ENCODE measurements around the gene WDR86. TPM values are rescaled to one million over a fixed set of nuclear protein-coding genes. Genes with fewer than 3 reads are reported as not detected.

The WDR86 gene
- total and polyA plus RNA-seq, 2 experiments from 2014 or later, result 9.1 to 59.1 TPM

DNA sequence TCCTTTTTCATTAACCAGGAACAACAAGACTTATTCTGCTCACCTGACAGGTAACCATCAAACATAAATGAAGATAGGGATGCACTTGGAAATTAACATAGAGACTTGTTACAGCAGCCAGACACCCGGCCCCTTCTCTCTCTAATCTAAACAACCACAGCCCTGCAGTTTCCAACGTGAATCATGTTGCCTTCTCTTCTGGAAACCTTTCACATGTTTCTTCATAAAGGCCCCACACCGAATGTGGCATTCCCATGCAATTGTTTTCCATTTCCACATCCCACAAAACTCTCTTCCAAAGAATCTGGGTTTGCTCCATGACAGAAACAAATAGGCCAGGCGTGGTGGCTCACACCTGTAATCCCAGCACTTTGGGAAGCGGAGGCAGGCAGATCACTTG is 15.0 kb upstream of the WDR86 start:
- Histone ChIP-seq H3K9me2 (ENCODE audit: insufficient read depth) (no peaks in the 10 kb centered on the region), H3K4me3 (no peak overlapping the region), H3F3A (replicated peaks; ENCODE audit: low read depth) (no peaks in the 10 kb centered on the region), H3K79me2 (replicated peaks; ENCODE audit: insufficient read depth) (no peaks in the 10 kb centered on the region), H3K4me1 (ENCODE audit: insufficient read depth) (peaks cover 20% of the 10 kb centered on the region), H3K4me2 (no peak overlapping the region), H4K20me1 (replicated peaks; ENCODE audit: insufficient read depth) (no peaks in the 10 kb centered on the region), H3K27ac (ENCODE audit: low read depth) (no peak overlapping the region), H2AFZ (no peak overlapping the region), H3K27me3 (ENCODE audit: insufficient read depth) (no peaks in the 10 kb centered on the region), H3K36me3 (ENCODE audit: insufficient read depth) (no peaks in the 10 kb centered on the region; the same call in 1 of the 2 replicates)
- Mint-ChIP-seq H3K9me3 (peaks cover 33% of the 10 kb centered on the region), H3K4me1 (peaks cover 21% of the 10 kb centered on the region), H3K27ac (no peak overlapping the region), H3K4me3 (no peak overlapping the region), H3K36me3 (ENCODE audit: low read depth) (peaks cover 13% of the 10 kb centered on the region; the same call in 2 of the 3 replicates), H3K27me3 (ENCODE audit: insufficient read depth, low read depth, poor library complexity) (peaks cover 11% of the 10 kb centered on the region)
- ATAC-seq, result no peak
- no peak for TF ChIP-seq EZH2phosphoT487 (IDR thresholded peaks at IDR 0.05; ENCODE audit: unreplicated experiment)
- TF ChIP-seq, protein P1, sequence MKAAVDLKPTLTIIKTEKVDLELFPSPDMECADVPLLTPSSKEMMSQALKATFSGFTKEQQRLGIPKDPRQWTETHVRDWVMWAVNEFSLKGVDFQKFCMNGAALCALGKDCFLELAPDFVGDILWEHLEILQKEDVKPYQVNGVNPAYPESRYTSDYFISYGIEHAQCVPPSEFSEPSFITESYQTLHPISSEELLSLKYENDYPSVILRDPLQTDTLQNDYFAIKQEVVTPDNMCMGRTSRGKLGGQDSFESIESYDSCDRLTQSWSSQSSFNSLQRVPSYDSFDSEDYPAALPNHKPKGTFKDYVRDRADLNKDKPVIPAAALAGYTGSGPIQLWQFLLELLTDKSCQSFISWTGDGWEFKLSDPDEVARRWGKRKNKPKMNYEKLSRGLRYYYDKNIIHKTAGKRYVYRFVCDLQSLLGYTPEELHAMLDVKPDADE (IDR thresholded peaks at IDR 0.05), result no peak
- no peak for TF ChIP-seq JUNB (IDR thresholded peaks at IDR 0.05; ENCODE audit: unreplicated experiment)
- no peak for TF ChIP-seq ZNF331 (CRISPR knock-in tag; IDR thresholded peaks at IDR 0.05; ENCODE audit: low read depth)
- no peak for TF ChIP-seq STAT1 (IDR thresholded peaks at IDR 0.05; ENCODE audit: unreplicated experiment)
- no peak for TF ChIP-seq ZNF114 (CRISPR knock-in tag; IDR thresholded peaks at IDR 0.05)
- TF ChIP-seq NANOG (IDR thresholded peaks at IDR 0.05; ENCODE audit: borderline replicate concordance), result no peak
- no peak for TF ChIP-seq EZH2 (IDR thresholded peaks at IDR 0.05; ENCODE audit: low read depth, unreplicated experiment)
- TF ChIP-seq, protein P2, sequence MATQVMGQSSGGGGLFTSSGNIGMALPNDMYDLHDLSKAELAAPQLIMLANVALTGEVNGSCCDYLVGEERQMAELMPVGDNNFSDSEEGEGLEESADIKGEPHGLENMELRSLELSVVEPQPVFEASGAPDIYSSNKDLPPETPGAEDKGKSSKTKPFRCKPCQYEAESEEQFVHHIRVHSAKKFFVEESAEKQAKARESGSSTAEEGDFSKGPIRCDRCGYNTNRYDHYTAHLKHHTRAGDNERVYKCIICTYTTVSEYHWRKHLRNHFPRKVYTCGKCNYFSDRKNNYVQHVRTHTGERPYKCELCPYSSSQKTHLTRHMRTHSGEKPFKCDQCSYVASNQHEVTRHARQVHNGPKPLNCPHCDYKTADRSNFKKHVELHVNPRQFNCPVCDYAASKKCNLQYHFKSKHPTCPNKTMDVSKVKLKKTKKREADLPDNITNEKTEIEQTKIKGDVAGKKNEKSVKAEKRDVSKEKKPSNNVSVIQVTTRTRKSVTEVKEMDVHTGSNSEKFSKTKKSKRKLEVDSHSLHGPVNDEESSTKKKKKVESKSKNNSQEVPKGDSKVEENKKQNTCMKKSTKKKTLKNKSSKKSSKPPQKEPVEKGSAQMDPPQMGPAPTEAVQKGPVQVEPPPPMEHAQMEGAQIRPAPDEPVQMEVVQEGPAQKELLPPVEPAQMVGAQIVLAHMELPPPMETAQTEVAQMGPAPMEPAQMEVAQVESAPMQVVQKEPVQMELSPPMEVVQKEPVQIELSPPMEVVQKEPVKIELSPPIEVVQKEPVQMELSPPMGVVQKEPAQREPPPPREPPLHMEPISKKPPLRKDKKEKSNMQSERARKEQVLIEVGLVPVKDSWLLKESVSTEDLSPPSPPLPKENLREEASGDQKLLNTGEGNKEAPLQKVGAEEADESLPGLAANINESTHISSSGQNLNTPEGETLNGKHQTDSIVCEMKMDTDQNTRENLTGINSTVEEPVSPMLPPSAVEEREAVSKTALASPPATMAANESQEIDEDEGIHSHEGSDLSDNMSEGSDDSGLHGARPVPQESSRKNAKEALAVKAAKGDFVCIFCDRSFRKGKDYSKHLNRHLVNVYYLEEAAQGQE (IDR thresholded peaks at IDR 0.05; ENCODE audit: unreplicated experiment), result no peak
- TF ChIP-seq, protein P3, sequence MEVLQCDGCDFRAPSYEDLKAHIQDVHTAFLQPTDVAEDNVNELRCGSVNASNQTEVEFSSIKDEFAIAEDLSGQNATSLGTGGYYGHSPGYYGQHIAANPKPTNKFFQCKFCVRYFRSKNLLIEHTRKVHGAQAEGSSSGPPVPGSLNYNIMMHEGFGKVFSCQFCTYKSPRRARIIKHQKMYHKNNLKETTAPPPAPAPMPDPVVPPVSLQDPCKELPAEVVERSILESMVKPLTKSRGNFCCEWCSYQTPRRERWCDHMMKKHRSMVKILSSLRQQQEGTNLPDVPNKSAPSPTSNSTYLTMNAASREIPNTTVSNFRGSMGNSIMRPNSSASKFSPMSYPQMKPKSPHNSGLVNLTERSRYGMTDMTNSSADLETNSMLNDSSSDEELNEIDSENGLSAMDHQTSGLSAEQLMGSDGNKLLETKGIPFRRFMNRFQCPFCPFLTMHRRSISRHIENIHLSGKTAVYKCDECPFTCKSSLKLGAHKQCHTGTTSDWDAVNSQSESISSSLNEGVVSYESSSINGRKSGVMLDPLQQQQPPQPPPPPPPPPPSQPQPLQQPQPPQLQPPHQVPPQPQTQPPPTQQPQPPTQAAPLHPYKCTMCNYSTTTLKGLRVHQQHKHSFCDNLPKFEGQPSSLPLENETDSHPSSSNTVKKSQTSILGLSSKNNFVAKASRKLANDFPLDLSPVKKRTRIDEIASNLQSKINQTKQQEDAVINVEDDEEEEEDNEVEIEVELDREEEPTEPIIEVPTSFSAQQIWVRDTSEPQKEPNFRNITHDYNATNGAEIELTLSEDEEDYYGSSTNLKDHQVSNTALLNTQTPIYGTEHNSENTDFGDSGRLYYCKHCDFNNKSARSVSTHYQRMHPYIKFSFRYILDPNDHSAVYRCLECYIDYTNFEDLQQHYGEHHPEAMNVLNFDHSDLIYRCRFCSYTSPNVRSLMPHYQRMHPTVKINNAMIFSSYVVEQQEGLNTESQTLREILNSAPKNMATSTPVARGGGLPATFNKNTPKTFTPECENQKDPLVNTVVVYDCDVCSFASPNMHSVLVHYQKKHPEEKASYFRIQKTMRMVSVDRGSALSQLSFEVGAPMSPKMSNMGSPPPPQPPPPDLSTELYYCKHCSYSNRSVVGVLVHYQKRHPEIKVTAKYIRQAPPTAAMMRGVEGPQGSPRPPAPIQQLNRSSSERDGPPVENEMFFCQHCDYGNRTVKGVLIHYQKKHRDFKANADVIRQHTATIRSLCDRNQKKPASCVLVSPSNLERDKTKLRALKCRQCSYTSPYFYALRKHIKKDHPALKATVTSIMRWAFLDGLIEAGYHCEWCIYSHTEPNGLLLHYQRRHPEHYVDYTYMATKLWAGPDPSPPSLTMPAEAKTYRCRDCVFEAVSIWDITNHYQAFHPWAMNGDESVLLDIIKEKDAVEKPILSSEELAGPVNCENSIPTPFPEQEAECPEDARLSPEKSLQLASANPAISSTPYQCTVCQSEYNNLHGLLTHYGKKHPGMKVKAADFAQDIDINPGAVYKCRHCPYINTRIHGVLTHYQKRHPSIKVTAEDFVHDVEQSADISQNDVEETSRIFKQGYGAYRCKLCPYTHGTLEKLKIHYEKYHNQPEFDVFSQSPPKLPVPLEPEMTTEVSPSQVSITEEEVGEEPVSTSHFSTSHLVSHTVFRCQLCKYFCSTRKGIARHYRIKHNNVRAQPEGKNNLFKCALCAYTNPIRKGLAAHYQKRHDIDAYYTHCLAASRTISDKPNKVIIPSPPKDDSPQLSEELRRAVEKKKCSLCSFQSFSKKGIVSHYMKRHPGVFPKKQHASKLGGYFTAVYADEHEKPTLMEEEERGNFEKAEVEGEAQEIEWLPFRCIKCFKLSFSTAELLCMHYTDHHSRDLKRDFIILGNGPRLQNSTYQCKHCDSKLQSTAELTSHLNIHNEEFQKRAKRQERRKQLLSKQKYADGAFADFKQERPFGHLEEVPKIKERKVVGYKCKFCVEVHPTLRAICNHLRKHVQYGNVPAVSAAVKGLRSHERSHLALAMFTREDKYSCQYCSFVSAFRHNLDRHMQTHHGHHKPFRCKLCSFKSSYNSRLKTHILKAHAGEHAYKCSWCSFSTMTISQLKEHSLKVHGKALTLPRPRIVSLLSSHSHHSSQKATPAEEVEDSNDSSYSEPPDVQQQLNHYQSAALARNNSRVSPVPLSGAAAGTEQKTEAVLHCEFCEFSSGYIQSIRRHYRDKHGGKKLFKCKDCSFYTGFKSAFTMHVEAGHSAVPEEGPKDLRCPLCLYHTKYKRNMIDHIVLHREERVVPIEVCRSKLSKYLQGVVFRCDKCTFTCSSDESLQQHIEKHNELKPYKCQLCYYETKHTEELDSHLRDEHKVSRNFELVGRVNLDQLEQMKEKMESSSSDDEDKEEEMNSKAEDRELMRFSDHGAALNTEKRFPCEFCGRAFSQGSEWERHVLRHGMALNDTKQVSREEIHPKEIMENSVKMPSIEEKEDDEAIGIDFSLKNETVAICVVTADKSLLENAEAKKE (CRISPR knock-in tag; IDR thresholded peaks at IDR 0.05), result no peak
- no peak for TF ChIP-seq CREB1 (CRISPR knock-in tag; IDR thresholded peaks at IDR 0.05; ENCODE audit: low read depth)
- no peak for DNase-seq (ENCODE audit: low spot score)

Data from GM23338 (cell line).